GM15510 (cell line): ENCODE results near the gene EXOC6B.

Source experiments
- POLR2A ChIP-seq: IDR thresholded peaks from 3 replicates; pipeline ENCODE4 v1.6.1; 2011; ENCODE audit warnings: borderline replicate concordance; ENCODE audit not compliant: insufficient read length; ENCODE audit errors: extremely low read depth

The EXOC6B gene

GRCh38 chr2:72141032-72141645, 684.7 kb downstream of the EXOC6B start:
- TF ChIP-seq POLR2A = no peak

DNA sequence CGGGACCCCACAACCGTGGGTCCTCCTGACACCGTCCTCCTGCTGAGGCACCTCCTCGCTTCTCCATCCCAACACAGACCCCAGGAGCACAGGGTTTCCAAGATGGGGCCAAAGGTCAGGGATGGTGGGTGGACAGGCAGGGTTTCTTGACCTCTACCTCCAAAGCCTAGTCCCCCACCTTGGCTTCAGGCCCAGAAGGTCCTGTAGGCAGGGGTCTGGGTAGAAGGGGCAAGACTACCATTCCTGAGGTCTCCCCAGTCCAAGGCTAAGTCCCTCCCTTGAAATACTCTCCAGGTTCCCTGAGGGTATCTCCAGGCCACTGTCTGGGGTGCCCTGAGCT, 685.2 kb downstream of the EXOC6B start:
- no peak for TF ChIP-seq POLR2A

GRCh38 chr2:72139874-72140620, 685.8 kb downstream of the EXOC6B start:
- TF ChIP-seq POLR2A = no peak

GRCh38 chr2:72139471-72139873, 686.4 kb downstream of the EXOC6B start:
- TF ChIP-seq POLR2A = no peak

DNA sequence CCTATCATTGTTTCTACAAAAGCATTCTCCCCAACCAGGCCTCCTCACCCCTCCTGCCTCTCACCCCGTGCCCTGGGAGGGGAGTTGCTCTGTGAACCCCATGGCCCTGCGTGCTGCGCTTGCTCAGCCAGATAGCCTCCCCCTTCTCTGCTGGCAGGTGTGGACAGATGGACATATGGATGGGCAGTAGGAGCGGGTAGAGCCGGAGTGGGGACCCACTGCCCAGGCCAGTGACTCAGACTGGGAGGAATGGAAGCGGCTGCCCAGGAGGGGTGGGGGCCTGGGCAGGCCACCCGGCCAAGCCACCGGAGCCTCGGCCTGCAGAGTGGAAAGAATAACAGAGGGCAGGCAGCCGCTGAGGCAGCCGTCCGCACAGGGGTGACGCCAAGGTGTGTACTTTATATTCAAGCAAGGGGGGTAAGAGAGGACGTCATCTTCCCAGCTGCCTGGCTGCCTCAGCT, 686.9 kb downstream of the EXOC6B start:
- TF ChIP-seq POLR2A = no peak

- no peak for TF ChIP-seq POLR2A
Measured at GRCh38 chr2:72138011-72138881, 687.6 kb downstream of the EXOC6B start.

- TF ChIP-seq POLR2A = no peak
Measured at GRCh38 chr2:72137498-72138010, 688.3 kb downstream of the EXOC6B start.

DNA sequence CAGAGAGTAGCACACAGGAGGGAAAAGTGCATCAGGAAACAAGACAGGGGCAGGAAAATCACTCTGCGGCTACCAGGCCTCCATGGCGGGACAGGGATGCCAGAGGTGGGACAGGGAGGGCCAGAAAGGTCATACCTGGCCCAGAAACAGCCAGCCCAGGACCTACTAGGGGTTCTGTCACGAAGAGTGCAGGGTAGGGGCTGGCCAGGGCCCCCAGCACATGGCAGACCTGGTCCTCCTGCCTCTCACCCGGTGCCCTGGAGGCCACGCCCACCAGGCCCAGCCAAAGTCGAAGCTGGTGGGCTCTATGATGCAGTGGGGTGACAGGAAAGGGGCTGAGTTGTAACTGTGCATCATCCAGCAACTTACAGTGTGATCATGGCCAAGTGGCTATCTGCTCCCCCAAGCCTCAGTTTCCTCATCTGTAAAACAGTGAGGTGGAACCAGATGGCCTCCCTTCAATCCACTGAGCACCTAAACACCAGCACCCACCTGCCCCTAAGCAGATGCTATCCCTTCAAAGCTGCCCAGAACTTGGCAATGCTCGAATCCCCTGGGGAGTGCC, 688.8 kb downstream of the EXOC6B start:
- no peak for TF ChIP-seq POLR2A

DNA sequence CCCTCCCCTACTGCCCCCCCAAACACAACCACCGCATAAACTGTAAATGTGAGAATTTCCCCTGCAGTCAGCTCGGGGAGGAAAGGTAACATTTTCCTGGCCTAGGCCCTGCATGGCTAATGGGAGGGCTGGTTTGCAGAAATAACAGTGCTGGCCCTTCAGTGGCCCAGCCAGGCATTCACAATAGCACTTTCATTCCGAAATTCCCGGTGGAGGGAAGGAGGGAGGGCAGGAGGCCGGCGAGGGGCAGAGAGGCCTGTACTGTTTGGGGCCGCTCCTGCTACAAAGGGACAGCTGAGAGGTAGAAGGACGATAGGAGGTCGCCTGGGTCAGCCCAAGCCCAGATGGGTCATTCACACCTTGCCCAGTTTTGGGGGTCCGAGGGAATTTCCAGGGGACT, 689.5 kb downstream of the EXOC6B start:
- no peak for TF ChIP-seq POLR2A

- TF ChIP-seq POLR2A = no peak
Measured at GRCh38 chr2:72135921-72136320, 689.9 kb downstream of the EXOC6B start.

DNA sequence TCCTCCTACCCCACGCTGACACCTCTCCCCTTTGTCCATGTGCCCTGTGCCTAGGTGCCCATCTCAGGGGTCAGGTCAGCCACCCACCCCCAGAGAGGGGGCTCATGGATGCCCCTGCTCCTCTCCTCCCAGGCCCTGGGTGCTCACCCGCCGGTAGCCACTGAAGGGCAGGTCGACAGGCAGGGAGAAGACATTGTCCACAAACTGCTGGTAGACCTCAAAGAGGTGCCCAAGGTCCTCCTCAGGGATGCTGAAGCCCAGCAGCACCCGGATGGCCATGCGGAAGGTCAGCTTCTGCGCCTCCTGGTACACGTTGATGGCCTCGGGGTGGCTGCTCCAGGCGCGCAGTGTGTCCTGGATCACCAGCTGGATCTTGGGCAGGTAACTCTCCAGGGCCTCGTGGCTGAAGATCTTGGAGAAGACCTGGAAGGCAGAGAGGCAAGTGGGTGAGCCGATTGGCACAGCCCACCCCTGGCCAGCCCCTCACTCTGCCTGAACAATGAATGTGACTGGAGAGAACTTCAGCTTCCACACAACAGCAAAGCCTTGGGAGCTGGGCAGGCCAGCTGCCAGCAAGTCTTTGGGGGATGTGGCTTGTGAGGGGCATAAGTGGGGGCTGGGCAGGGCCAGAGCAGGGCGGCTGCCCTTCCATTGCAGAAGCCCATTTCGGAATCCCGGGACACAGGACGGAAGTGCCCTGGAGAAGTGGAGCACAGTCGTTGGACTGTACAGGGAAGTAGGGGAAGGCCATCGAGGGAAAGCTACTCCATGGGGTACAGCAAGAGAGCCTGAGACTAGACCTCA, 690.6 kb downstream of the EXOC6B start:
- TF ChIP-seq POLR2A = no peak

- TF ChIP-seq POLR2A = no peak
Measured at GRCh38 chr2:72134408-72134996, 691.3 kb downstream of the EXOC6B start.

DNA sequence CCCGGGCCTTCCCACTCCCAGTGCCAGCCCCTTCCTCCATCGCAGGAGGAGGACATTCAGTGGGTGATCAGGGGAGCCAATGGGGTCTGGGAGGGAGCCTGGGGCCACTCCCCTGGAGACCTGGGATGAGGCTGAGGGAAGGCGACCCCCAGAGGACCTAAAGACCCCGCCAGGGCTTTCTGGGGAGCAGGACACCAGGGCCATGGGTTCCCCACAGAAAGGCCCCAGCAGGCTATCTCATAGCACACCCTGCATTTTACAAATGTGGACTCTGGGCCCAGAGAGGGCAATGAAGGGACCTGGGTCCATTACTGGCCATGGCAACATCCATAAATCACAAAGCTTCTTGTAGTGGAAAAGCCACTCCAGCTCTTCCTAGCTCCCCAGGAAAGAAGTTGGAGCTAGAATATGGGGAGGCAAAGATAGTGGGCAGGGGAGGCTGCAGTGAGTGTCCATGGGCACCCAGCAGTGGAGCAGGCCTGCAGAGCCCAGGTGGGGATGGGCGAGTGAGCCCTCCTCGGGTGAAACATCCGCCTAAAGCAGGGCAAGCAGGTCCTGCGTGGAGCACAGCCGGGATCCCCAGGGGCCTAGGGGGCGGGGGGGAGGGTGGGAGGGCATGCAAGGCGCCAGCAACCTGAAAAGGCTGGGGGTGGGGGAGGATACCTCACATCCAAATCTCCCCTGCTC, 692.0 kb downstream of the EXOC6B start:
- TF ChIP-seq POLR2A = no peak

- no peak for TF ChIP-seq POLR2A
Measured at GRCh38 chr2:72132981-72133720, 692.7 kb downstream of the EXOC6B start.
